ENCODE results near the gene BRD2.

DNA sequence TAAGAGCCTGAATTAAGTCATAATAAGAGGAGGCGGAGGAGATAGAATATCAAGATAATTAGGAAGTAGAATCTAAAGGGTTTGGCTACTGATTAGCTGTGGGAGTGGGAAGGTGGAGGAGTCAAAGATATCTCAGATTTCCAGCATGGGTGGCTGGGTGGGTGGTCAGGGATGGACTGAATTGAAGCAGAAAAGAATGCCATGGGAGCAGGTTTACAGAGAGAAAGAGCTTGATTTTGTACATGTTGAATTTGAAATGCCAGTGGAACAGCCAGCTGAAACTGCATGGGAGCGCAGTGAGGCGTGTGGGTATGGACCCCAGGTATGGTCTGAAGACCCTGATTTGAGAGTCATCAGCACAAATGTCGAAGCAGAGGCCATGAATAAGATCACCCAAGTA lies 14.1 kb upstream of the BRD2 start:
- TF ChIP-seq TAF1 (IDR thresholded peaks at IDR 0.05; ENCODE audit: borderline replicate concordance, insufficient read depth, low read length), result no peak
- no peak for TF ChIP-seq POLR2AphosphoS5 (IDR thresholded peaks at IDR 0.05; ENCODE audit: low read depth, low read length)
- TF ChIP-seq, protein P1, sequence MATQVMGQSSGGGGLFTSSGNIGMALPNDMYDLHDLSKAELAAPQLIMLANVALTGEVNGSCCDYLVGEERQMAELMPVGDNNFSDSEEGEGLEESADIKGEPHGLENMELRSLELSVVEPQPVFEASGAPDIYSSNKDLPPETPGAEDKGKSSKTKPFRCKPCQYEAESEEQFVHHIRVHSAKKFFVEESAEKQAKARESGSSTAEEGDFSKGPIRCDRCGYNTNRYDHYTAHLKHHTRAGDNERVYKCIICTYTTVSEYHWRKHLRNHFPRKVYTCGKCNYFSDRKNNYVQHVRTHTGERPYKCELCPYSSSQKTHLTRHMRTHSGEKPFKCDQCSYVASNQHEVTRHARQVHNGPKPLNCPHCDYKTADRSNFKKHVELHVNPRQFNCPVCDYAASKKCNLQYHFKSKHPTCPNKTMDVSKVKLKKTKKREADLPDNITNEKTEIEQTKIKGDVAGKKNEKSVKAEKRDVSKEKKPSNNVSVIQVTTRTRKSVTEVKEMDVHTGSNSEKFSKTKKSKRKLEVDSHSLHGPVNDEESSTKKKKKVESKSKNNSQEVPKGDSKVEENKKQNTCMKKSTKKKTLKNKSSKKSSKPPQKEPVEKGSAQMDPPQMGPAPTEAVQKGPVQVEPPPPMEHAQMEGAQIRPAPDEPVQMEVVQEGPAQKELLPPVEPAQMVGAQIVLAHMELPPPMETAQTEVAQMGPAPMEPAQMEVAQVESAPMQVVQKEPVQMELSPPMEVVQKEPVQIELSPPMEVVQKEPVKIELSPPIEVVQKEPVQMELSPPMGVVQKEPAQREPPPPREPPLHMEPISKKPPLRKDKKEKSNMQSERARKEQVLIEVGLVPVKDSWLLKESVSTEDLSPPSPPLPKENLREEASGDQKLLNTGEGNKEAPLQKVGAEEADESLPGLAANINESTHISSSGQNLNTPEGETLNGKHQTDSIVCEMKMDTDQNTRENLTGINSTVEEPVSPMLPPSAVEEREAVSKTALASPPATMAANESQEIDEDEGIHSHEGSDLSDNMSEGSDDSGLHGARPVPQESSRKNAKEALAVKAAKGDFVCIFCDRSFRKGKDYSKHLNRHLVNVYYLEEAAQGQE (IDR thresholded peaks at IDR 0.05; ENCODE audit: insufficient read depth in 1 of 2, low read depth in 2 of 2, low read length in 2 of 2), result no peak
- no peak for TF ChIP-seq SIN3A (IDR thresholded peaks at IDR 0.05; ENCODE audit: borderline replicate concordance, insufficient read depth, low read length)
